Ovary (tissue), 3 donors: ENCODE measurements around the gene MS4A14.

ENCODE experiments used
- CTCF ChIP-seq, 3 donors: fragments of 450-650 bp in 2 of 3; fragments of 200-600 bp in 1 of 3; IDR thresholded peaks; one replicate each; pipeline versions ENCODE4 v1.5.1 to v1.8.0; 2016 to 2022; ENCODE audit warnings: antibody characterized with exemption in 3 of 3, mild to moderate bottlenecking in 1 of 3
- POLR2A ChIP-seq: fragments of 450-650 bp; IDR thresholded peaks from one replicate; pipeline ENCODE4 v1.6.1; 2017; ENCODE audit warnings: antibody characterized with exemption, mild to moderate bottlenecking, moderate library complexity
- donor health status: DM: no; HTN: no; CAD: no.

GRCh38 chr11:60375316-60375715 lies 20.9 kb upstream of the MS4A14 start:
- TF ChIP-seq CTCF (IDR thresholded peaks at IDR 0.05) (no peak), POLR2A (no peak)
